AG10803 (cell line): Measurements from ENCODE around the gene IL20.

ENCODE experiments used
- DNase-seq: peaks from one replicate; pipeline ENCODE4 v3.0.0; 2010; ENCODE audit warnings: low read depth
- H3K4me3 ChIP-seq: 2 replicates; pipeline ENCODE4 v1.5.1; 2011; ENCODE audit warnings: mild to moderate bottlenecking, low read length, control low read depth
- CTCF ChIP-seq: conservative IDR thresholded peaks from 2 replicates; pipeline ENCODE4 v1.5.1; 2011; ENCODE audit warnings: mild to moderate bottlenecking, low read length, control low read depth, inconsistent platforms

Gene IL20

DNA sequence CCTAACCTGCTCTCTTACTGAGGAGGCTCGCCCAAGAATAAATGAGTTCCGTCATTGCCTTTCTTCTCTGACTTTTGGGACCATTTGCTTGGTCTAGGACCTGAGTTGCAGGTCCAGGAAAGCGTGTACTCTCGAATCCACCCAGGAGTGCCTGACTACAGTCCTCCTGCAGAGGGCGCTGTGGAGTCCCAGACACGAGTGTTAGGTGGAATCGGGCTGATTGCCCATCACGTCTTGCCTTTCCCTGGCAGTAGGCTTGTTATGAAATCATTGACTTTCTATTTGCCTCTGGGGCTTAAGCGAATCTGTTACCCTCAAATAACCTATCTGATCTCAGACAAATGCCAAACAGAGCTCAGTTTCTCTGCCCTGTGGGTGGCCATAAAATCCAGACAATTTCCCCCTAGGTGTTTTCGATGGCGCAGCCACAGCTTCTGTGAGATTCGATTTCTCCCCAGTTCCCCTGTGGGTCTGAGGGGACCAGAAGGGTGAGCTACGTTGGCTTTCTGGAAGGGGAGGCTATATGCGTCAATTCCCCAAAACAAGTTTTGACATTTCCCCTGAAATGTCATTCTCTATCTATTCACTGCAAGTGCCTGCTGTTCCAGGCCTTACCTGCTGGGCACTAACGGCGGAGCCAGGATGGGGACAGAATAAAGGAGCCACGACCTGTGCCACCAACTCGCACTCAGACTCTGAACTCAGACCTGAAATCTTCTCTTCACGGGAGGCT lies at the start of gene IL20:
Gene IL20, plus strand, starts transcription at position 685 of the 733 bp plus-strand sequence. CDS start 230 bp downstream, outside the sequence.
- no peak within 1 kb of the TSS for H3K4me3 ChIP-seq
- DNase-seq = peak; percentile 85
- TF ChIP-seq CTCF = peak; percentile 97

DNA sequence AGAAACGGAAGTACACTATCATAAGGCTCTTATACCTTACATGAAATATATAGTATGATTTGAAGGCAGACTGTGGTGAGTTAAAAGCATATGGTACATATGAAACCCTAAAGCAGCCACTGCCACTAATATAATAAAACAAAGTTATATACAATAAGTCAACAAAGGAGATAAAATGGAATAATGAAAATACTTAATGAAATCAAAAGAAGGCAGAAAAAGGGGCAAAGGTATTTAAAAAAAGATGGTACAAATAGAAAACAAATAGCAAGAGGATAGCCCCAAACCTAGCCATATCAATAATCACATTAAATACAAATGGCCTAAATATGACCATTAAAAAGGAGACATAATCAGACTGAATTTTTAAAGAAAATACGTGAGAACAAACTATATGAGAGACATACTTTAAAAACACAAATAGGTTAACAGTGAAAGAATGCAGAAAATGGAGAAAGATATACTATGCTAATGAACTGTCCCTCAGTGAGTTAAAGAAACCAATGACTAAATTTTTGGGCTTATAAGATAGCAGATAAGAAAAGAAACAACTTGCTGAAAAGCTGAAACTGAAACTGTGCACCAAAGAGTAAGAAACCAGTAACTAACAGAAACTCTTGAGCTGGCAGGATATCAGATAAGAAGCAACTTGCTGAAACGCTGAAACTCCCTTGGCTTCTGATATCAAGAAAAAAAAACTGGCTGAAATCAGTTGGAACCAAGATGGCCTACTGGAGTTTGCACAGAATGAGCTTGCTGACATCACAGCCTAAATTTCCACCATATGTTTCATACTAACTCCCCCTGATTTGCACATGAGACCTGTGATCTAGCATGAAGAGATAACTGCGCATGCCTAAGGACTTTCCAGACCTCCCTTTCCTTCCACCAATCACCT lies 48.8 kb upstream of the IL20 start:
- TF ChIP-seq CTCF = no peak
- H3K4me3 ChIP-seq = no peak overlapping the region
- DNase-seq = no peak

DNA sequence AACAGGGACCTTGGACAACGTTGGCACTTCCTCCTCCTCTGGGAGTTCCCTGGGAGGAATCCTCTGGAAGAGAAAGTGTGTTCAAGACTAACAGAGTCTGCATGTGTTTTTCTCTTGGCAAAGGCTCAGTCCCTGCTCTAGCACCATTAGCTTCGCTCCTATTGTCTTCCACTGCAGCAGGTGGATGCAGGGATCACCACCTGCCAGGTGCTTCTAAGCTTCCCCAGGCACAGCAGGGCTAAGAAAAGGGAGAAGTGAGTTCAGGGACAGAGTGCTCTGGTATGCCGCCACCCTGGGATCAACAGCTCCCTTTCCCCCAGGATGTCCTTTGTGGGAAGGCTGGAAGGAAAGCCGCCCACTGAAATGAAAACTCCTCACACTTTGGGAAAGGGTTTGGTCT lies 43.9 kb upstream of the IL20 start:
- no peak for DNase-seq
- H3K4me3 ChIP-seq = no peak overlapping the region
- TF ChIP-seq CTCF = no peak

DNA sequence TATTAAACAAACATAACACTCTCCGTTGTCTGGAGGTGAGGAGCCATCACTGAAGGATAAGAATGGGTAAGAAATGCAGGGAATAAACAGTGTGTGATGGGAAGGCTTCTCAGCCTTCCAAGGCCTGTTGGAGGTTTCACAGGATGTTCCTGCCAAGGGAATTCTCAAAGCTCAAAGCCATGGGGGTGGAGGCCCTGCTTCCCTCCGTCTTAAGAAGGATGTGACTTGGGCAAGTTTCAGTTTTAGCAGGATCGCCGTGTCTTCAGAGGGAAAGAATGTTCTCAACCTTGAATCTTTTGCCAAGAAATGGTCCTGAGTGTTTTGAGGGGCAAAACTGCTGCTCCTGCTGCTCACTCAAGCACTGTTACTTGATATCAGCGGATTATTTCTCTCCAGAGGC lies 41.7 kb upstream of the IL20 start:
- no peak overlapping the region for H3K4me3 ChIP-seq
- TF ChIP-seq CTCF = no peak
- DNase-seq = peak; percentile 66

GRCh38 chr1:206824331-206824730 lies 41.1 kb upstream of the IL20 start:
- peak; percentile 53 for DNase-seq
- H3K4me3 ChIP-seq = no peak overlapping the region
- TF ChIP-seq CTCF = no peak

DNA sequence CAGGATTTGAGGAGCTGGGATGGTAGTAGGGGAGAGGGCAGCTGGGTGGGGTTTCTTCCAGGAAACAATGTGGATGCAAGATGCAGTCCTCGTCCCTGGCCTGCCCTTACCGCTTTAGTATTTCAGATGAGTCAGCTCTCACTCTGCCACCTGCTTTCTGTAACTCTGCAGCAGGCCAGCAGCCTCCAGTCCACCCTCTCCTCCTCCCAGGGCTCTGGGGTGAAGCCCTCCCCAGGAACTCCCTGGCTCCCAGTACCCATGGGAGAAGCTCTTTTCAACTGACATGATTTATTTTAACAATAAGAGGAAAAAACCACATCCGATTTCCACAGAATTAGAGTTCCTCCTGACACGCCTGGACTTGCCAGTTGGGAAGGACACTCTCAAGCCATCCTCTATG lies 39.0 kb upstream of the IL20 start:
- peak; percentile 49 for DNase-seq
- no peak overlapping the region for H3K4me3 ChIP-seq
- no peak for TF ChIP-seq CTCF

DNA sequence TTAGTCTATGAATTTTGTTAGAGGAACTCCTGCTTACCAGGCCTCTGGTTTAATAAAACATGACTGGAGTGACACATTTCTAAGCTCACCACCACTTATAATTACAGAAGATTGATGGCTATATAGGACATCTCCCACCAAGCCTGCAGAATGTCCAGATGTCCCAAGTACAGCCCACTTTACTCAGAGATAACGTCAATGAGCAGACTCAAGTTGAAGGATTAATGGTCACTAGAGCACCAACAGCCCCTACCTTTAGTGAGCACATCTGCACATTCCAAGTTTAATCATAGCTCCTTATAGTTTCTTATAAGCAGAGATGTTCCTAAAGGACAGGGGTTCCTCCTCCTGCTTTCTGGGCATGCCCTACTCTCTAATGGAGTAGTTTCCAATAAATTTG lies 37.4 kb upstream of the IL20 start:
- H3K4me3 ChIP-seq = no peak overlapping the region
- no peak for TF ChIP-seq CTCF
- DNase-seq = no peak
